EL (cell line): Measurements from ENCODE around the gene SUSD2.
"Not testable (repeated sequence)": the region's sequence is repeated elsewhere in the genome, so short reads cannot be mapped to it uniquely, and the experiment has no call there.

ENCODE experiments used
- DNase-seq: peaks from one replicate; pipeline ENCODE4 v3.0.0-alpha.2; 2016

Gene SUSD2

DNA sequence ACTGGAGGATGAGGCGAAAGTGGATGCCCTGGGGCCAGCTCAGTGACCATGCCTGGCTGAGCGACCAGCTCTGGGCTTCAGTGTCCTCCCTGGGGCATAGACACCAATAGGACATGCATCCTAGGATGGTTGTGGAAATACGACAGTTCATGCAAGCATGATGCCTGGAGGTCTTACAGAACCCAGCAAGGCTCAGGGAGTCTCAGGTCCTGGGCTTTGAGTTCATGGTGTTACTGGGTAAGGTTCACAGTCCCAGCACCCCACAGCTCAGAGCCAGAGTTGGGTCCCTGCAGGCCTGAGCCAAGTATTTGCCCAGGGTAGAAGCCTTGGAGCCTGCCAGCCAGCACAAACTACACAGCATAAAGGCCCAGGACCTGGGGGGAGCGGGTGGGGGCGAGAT, 4.2 kb upstream of the SUSD2 start:
- DNase-seq, result no peak

DNA sequence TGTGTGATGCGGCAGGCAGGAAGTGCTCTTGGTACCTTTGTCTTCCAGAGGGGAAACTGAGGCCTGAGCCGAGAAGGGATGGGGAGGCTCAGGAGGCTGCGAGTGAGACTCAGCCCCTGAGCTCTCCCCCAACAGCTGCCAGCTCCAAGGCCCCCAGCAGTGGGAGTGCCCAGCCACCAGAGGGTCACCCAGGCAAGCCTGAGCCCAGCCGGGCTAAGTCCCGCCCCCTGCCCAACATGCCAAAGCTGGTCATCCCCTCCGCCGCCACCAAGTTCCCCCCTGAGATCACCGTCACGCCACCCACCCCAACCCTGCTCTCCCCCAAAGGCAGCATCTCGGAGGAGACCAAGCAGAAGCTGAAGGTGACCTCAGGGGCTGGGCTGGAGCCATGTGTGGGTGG, 3.8 kb upstream of the SUSD2 start:
- DNase-seq, result no peak

DNA sequence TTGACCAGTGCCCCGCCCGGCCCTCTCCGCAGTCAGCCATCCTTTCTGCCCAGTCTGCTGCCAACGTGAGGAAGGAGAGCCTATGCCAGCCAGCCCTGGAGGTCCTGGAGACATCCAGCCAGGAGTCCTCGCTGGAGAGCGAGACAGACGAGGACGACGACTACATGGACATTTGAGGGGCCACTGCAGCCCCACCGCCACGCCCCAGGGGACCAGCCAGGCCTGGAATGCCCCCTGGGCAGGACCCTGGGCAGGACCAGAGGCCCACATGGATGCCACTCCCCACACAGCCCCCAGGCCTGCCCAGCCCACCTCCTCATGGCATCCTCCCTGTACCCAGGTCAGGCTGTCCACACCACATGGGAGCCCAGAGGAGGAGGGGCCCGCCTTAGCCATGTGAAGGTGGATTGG, 3.3 kb upstream of the SUSD2 start:
- no peak for DNase-seq

DNA sequence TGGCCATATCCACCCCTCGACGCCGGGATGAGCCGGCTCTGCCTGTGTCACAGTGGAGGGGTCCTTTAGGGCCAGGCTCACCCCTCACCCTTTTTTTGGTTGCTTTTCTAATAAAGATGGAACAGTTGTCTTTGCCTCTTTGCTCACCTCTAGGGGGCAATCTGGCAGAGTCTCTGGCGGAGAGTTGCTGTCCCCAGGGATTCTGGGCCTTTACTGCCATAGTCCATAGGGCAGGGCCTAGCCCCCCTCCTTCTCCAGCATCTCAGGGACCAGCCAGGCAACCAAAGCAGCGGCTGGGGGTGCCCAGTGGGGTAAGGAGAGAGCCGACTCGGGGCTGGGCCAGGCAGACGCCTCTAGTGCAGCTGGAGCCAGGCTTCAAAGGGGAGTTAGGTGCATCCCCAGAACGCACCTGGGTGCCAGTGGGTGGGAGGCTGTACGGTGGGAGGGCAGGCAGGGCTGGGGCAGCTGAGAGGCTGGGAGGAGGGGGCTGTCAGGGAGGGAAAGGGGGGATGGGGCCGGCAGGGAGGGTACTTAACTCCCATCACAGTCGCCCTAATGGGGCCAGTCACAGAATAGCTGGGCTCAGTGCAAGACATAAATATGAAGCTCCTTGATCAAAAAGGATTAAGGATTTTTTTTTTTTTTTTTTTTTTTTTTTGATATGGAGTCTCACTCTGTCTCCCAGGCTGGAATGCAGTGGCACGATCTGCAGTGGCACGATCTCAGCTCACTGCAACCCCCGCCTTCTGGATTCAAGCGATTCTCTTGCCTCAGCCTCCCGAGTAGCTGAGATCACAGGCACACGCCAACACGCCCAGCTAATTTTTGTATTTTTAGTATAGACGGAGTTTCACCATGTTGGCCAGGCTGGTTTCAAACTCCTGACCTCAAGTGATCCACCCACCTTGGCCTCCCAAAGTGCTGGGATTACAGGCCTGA, 2.5 kb upstream of the SUSD2 start:
- no peak for DNase-seq

DNA sequence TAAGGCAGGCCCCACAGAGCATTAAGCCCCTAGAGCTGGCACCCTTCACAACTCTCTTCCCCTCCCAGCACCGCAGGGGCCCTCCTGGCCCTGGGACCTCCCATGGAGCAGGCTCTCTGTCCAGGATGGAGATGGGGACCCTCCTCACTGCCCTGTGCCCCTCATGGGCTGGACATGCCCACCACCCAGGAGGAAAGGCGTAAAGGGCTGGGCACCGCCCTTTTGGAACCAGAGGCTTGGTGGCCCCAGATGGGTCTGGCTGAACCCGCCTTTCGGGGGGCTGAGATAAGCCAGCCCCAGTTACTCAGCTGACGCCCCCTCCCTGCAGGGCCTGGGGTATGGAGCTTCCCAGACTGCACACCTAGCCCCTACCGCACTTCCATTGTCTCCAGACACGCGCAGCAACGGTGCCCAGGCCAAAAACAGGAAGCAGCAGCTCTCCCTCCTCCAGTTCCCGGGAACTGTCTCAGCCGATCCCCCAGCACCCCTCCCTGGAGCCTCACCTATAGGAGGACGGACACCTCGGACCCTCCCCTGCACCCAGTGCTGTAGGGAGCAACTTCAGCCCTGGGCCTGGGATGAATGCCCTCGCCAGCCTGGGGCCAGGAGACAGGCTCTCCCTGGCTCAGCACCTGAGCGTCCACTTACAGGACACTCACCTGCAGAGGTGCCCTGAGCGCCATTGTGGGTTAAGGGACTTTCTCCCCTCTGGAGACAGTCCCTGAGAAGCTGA, 1.6 kb upstream of the SUSD2 start:
- DNase-seq, result no peak

DNA sequence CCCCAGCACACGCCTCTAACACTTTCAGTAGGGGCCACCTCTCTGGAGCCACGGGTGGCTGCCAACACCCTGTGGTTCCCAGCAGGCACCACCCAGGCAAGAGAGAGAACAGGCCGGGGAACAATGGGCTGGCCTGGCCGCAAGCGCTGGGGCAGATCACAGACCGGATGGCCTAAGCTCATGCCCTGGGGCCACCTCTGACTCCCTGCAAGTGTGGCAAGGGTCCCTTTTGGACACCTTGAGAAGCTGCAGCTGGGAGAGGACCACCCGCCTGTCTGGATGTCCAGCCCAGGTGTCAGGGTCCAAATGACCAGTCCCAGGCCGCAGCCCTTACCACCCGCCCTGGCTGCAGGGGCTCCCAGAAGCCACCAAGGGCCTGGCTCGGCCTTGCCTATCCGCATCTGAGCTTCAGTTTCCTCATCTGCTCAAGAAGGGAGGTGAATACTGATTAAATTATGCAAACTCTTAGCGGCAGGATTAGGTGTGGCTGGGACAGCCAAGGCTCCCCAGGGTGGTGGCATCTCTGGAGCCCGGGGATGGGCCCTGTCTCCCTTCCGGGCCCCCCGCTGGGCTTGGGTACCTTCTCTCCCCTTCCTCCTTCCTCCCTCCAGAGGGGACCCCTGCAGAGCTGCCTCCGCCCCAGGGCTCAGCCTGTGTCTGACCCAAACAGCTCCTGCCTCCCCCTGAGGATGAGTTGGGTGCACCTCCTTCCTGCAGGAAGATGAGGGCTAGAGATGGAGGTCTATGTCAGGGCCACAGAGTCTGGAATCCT, 785 bp upstream of the SUSD2 start:
- no peak for DNase-seq

DNA sequence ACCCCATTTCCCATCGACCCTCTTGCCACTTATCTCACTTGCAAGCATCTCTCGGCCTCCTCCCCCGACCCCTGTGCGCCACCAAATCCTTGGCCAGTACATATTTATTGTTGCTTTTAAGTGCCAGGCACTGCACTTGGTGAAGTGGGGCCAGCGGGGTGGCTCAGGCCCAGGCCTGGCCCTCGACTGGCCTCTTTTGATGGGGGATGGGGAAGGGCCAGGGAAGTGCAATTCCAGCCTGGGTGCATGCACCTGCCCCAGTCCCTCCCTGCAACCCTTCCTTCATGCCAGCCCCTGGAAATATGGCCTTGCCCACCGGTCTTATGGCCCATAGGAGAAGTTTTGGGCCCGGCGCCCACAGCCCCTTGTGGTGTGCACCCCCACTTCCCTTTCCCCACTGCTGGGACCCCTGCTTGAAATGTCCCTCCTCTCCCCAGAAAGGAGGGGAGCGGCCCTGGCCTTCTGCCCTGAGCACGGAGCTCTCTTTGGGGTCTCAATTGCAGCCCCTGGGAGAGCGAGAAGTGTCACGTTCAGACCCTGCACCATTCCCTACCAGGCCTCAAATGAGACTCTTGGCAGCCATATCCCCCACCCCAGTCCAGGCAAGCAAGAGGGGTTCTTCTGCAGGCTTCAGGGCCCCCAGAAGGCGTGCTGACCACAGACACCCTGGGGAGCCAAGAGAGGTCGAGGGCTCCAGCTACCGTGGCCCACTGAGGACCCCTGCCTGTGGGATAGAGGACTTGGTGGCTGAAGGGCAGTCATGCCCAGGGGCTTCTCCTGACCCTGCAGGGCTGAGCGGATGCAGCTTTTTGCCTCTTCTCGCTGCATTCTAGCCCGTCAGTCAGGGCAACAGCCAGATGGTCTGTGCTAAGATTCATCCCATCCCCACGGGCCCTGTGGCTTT, 961 bp downstream of the SUSD2 start:
- no peak for DNase-seq

DNA sequence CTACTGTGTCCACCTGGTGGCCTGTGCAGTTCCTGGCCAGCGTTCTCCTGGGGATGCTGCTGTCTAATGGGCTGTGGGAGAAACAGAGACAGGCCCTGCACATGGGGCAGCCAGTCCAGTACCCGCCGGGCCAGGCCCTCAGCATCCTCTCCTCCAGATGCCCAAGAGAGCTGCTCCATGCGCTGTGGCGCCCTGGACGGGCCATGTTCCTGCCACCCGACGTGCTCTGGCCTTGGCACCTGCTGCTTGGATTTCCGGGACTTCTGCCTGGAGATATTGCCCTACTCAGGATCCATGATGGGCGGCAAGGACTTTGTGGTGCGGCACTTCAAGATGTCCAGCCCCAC, 1.6 kb downstream of the SUSD2 start:
- not testable (repeated sequence) for DNase-seq

DNA sequence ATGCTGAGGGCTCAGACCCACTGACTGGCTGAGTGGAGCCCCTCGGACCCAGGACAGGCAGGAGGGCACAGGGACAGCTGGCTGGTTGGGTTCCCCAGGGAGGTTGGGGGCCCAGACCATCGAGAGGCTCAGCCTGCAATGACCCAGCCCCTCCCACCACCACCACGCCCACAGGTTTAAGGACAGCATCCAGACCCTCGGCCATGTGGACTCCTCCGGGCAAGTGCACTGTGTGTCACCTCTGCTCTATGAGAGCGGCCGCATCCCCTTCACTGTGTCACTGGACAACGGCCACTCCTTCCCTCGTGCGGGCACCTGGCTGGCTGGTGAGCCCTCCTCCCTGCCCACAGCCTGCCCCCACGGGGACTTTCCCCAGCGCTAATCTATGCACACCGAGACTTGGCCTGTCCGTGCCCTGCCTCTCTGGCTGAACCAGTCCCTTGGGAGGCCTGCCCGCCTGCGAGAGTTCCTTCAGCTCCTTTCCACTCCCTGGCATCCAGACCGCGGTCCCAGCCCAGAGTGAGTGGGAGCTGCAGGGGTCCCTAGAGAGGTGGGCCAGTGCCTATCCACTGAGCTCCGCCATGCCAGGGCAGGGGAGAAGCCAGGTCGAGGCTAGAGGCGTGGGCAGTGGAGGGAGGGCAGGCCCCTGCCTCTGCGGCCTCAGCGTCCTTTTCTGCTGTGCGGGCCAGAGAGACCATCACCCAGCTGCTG, 2.2 kb downstream of the SUSD2 start:
- DNase-seq, result no peak

DNA sequence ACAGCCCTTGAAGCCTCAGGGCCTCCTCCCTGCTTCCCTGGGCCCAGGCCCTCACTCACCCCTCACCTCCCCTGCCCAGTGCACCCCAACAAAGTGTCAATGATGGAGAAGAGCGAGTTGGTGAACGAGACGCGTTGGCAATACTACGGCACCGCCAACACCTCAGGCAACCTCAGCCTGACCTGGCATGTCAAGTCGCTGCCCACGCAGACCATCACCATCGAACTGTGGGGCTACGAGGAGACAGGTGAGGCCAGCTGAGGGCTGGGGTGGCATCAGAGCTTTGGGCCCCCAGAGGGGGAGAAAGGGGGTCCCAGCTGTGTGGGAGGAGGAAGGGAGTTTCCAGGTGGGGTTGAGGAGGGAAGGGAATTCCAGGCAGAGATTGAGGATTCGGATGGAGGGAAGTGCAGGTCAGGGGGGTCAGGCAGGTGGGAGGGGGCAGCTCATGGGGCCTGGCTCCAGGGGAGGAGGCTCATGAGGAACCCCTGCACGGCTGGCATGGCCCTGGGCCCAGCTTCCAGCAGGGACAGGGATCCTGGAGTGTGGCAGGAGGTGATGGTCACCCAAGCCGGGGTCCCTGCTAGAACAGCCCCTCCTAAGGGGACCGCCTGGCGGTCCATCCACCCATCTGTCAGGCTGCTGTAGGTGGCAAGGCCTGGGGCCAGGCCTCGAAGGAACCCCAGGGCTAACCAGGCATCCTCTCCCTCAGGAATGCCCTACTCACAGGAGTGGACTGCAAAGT, 2.9 kb downstream of the SUSD2 start:
- no peak for DNase-seq

DNA sequence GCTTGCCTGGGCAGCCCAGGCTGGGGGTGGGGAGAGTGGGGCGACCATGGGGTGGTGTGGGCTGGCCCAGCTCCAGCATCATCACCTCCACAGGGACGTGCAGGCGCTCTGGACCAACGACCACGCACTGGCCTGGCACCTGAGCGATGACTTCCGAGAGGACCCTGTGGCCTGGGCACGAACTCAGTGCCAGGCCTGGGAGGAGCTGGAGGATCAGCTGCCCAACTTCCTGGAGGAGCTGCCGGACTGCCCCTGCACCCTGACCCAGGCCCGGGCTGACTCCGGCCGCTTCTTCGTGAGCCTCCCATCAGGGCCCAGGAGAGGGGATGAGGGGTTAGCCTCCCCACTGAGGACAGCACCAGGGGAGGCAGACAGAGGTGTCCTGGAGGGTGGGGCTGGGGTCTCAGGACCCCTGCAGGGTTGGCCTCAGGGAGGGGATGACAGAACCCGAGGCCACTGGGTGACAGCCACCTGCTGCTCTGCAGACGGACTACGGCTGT, 3.8 kb downstream of the SUSD2 start:
- DNase-seq, result no peak

DNA sequence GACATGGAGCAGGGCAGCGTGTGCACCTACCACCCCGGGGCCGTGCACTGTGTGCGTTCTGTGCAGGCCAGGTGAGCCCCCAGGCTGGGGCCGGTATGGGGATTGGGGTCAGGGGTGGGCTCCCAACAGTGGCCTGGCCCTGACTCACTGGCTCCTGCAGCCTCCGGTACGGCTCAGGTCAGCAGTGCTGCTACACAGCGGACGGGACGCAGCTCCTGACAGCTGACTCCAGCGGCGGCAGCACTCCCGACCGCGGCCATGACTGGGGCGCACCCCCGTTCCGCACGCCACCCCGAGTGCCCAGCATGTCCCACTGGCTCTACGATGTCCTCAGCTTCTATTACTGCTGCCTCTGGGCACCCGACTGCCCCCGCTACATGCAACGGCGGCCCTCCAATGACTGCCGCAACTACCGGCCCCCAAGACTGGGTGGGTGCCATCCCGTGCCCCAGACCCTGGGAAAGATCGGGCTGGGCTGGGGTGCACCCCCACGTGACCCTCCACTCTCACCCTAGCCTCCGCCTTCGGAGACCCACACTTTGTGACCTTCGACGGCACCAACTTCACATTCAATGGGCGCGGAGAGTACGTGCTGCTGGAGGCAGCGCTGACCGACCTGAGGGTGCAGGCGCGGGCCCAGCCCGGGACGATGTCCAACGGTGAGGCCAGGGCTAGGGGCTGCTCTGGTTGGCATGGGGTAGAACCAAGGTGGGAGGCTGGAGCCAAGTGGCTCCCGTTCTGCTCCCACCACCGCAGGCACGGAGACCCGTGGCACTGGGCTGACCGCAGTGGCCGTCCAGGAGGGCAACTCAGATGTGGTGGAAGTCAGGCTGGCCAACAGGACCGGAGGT, 4.4 kb downstream of the SUSD2 start:
- no peak for DNase-seq

DNA sequence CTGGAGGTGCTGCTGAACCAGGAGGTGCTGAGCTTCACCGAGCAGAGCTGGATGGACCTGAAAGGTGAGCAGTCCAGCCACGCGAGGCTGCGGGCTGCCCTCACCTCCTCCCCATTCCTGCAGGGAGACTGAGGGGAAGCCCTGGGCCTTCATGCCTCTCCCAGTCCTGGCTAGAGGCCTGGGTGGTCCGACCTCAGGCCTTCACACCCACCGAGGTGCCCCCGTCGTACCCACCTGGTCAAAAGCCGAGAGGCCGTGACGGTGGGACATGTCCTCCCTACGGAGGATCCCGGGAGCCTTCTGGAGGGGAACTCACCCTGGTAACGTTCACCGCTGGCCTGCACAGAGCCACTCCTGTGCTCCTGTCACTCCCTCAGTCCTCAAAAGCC, 5.1 kb downstream of the SUSD2 start:
- DNase-seq, result no peak

DNA sequence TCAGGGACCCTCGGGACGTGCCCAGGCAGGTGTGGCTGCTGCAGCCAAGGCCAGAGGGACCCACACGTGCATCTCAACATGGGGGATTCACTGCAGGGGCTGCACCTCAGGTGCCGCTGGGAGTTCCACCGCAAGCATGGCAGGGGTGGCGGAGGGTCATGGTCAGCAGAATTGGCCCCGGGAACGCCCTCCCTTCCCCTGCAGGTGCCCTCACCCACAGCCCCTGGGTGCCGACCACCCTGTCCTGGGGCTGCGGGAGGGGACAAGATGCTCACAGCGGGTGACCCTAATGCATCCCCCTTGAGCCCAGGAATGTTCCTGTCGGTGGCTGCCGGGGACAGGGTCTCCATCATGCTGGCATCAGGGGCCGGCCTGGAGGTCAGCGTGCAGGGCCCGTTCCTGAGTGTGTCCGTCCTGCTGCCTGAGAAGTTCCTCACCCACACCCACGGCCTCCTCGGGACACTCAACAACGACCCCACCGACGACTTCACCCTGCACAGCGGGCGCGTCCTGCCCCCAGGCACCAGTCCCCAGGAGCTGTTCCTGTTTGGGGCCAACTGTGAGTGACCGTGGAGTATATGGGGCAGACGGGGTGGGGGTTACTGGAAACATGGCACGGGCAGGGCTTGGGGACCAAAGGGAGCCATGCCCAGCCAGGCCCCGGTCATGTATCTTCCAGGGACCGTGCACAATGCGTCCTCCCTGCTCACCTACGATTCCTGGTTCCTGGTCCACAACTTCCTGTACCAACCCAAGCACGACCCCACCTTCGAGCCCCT, 5.8 kb downstream of the SUSD2 start:
- no peak for DNase-seq

DNA sequence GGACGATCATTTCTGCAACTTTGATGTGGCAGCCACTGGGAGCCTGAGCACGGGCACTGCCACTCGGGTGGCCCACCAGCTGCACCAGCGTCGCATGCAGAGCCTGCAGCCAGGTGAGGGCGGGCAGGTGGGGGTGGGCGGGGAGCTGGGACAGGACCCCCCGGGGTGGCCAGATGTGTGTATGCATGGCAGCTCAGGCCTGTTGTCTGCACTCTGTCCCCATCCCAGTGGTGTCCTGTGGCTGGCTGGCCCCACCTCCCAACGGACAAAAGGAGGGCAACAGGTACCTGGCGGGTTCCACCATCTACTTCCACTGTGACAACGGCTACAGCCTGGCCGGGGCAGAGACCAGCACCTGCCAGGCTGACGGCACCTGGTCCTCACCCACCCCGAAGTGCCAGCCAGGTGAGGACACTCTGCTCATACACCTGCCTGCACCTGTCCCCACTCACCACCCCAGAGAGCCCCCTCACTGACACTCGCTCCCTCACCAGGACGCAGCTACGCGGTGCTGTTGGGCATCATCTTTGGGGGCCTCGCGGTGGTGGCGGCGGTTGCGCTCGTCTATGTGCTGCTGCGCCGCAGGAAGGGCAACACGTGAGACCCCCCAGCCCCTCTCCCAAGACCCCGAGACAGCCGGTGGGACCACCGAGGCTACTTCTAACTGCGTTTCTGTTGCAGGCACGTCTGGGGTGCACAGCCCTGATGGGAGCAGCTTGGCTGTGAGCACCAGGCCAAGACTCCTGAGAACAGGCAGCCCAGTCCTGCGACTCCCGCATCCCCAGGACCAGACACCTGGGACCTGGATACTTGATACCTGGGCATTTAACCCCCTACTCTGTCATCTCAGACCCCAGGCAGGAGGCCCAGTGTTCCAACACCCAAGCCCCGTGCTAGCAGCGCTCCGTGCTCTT, 6.7 kb downstream of the SUSD2 start:
- DNase-seq, result no peak

DNA sequence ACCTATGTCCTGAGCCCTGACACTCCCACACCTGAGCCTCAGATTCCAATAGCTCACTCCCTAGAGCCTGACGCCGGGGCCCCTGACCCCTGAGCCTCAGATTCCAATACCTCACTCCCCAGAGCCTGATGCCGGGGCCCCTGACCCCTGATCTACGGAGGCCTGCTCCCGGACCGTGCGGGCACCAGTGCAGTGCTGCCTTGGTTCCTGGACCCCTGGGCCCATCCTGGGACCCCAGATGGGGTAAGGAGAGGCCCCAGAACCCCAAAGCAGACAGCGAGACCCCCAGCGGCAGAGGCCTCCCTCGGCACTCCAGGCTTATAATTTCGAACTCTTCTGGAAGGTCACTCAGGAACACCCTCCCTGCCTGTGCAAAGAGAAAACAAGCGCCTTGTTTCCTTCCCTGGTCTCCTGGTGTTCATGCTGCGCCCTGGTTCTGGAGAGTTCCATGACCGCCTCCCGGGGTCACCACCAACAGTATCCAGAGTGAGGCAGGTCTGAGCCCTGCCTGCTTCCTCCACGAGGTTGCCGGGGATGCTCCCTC, 7.5 kb downstream of the SUSD2 start:
- DNase-seq, result no peak
